ENCODE measurements around the gene ASL.

ASL gene

GRCh38 chr7:66076462-66077329 lies 1.1 kb downstream of the ASL start:
- Histone ChIP-seq H3K27ac (ENCODE audit: low read depth, low read length) (no peak overlapping the region), H4K91ac (ENCODE audit: low read depth, low read length) (no peak overlapping the region), H3K14ac (ENCODE audit: low read length) (peak overlapping the region; percentile 58), H3K4me3 (ENCODE audit: low read depth, low read length) (peak overlapping the region; percentile 91), H2BK120ac (ENCODE audit: insufficient read depth, low read length, poor library complexity) (no peak overlapping the region), H3K79me2 (ENCODE audit: control insufficient read depth, insufficient read depth, low read length, poor library complexity) (peaks cover 2% of the 10 kb centered on the region), H2BK5ac (ENCODE audit: low read depth, low read length, poor library complexity) (no peak overlapping the region), H3K23ac (ENCODE audit: low read length) (no peak overlapping the region), H2BK12ac (ENCODE audit: low read length) (no peak overlapping the region), H3K36me3 (ENCODE audit: control insufficient read depth in 1 of 2, insufficient read depth in 2 of 2, low read length in 2 of 2) (peaks cover 0 to 5% of the 10 kb centered on the region in 2 experiments), H2AK5ac (ENCODE audit: low read length) (no peak overlapping the region), H3K9ac (ENCODE audit: low read length) (peak overlapping the region; percentile 76), H4K12ac (ENCODE audit: low read depth, low read length) (no peak overlapping the region), H3K18ac (ENCODE audit: low read length) (no peak overlapping the region), H4K8ac (ENCODE audit: low read depth, low read length) (peak overlapping the region; percentile 64), H3K4me2 (ENCODE audit: low read length) (peak overlapping the region; percentile 88), H3K4me1 (ENCODE audit: control insufficient read depth in 1 of 2, insufficient read depth in 2 of 2, low read length in 2 of 2) (peaks cover 4 to 7% of the 10 kb centered on the region in 2 experiments), H3K79me1 (ENCODE audit: low read length) (peaks cover 4% of the 10 kb centered on the region), H3K9me3 (ENCODE audit: insufficient read depth, low read depth, low read length) (no peaks in the 10 kb centered on the region), H3K27me3 (ENCODE audit: insufficient read depth, low read length) (no peaks in the 10 kb centered on the region), H3K4ac (ENCODE audit: low read depth, low read length) (no peak overlapping the region), H2AFZ (ENCODE audit: insufficient read depth, low read length, poor library complexity) (no peak overlapping the region)
- no CpG with 5 or more reads among the region's 11 CpGs for WGBS (ENCODE audit: extremely low coverage, insufficient coverage, insufficient read length)
- no peak for DNase-seq

- peaks cover 4 to 7% of the 10 kb centered on the region in 2 experiments for H3K4me1 ChIP-seq (ENCODE audit: control insufficient read depth in 1 of 2, insufficient read depth in 2 of 2, low read length in 2 of 2)
- H4K91ac ChIP-seq (ENCODE audit: low read depth, low read length) = no peak overlapping the region
- H3K79me2 ChIP-seq (ENCODE audit: control insufficient read depth, insufficient read depth, low read length, poor library complexity) = peaks cover 2% of the 10 kb centered on the region
- peaks cover 4% of the 10 kb centered on the region for H3K79me1 ChIP-seq (ENCODE audit: low read length)
- no peak overlapping the region for H4K12ac ChIP-seq (ENCODE audit: low read depth, low read length)
- H3K14ac ChIP-seq (ENCODE audit: low read length) = no peak overlapping the region
- peaks cover 4 to 12% of the 10 kb centered on the region in 2 experiments for H3K36me3 ChIP-seq (ENCODE audit: control insufficient read depth in 1 of 2, insufficient read depth in 2 of 2, low read length in 2 of 2)
- no CpG with 5 or more reads among the region's 5 CpGs for WGBS (ENCODE audit: extremely low coverage, insufficient coverage, insufficient read length)
- H2BK5ac ChIP-seq (ENCODE audit: low read depth, low read length, poor library complexity) = no peak overlapping the region
- H3K23ac ChIP-seq (ENCODE audit: low read length) = no peak overlapping the region
- H3K27me3 ChIP-seq (ENCODE audit: insufficient read depth, low read length) = no peaks in the 10 kb centered on the region
- H2BK120ac ChIP-seq (ENCODE audit: insufficient read depth, low read length, poor library complexity) = no peak overlapping the region
- H2BK12ac ChIP-seq (ENCODE audit: low read length) = no peak overlapping the region
- H3K9ac ChIP-seq (ENCODE audit: low read length) = no peak overlapping the region
- H3K4me2 ChIP-seq (ENCODE audit: low read length) = no peak overlapping the region
- H2AK5ac ChIP-seq (ENCODE audit: low read length) = no peak overlapping the region
- no peak overlapping the region for H3K4me3 ChIP-seq (ENCODE audit: low read depth, low read length)
- no peak overlapping the region for H3K27ac ChIP-seq (ENCODE audit: low read depth, low read length)
- H2AFZ ChIP-seq (ENCODE audit: insufficient read depth, low read length, poor library complexity) = no peak overlapping the region
- DNase-seq = no peak
- H4K8ac ChIP-seq (ENCODE audit: low read depth, low read length) = no peak overlapping the region
- no peak overlapping the region for H3K4ac ChIP-seq (ENCODE audit: low read depth, low read length)
- H3K9me3 ChIP-seq (ENCODE audit: insufficient read depth, low read depth, low read length) = no peaks in the 10 kb centered on the region
- no peak overlapping the region for H3K18ac ChIP-seq (ENCODE audit: low read length)
Observed at GRCh38 chr7:66078067-66078466, 2.4 kb downstream of the ASL start.

- no peak overlapping the region for H3K4ac ChIP-seq (ENCODE audit: low read depth, low read length)
- no peak overlapping the region for H4K8ac ChIP-seq (ENCODE audit: low read depth, low read length)
- no CpG with 5 or more reads among the region's 6 CpGs for WGBS (ENCODE audit: extremely low coverage, insufficient coverage, insufficient read length)
- no peaks in the 10 kb centered on the region for H3K27me3 ChIP-seq (ENCODE audit: insufficient read depth, low read length)
- no peak overlapping the region for H3K14ac ChIP-seq (ENCODE audit: low read length)
- no peaks in the 10 kb centered on the region for H3K79me1 ChIP-seq (ENCODE audit: low read length)
- H3K4me2 ChIP-seq (ENCODE audit: low read length) = no peak overlapping the region
- H3K4me3 ChIP-seq (ENCODE audit: low read depth, low read length) = no peak overlapping the region
- no peak overlapping the region for H2BK5ac ChIP-seq (ENCODE audit: low read depth, low read length, poor library complexity)
- H3K36me3 ChIP-seq (ENCODE audit: control insufficient read depth in 1 of 2, insufficient read depth in 2 of 2, low read length in 2 of 2) = peaks cover 18 to 20% of the 10 kb centered on the region in 2 experiments
- no peaks in the 10 kb centered on the region for H3K79me2 ChIP-seq (ENCODE audit: control insufficient read depth, insufficient read depth, low read length, poor library complexity)
- H4K91ac ChIP-seq (ENCODE audit: low read depth, low read length) = no peak overlapping the region
- no peak overlapping the region for H2AK5ac ChIP-seq (ENCODE audit: low read length)
- H2AFZ ChIP-seq (ENCODE audit: insufficient read depth, low read length, poor library complexity) = no peak overlapping the region
- H3K27ac ChIP-seq (ENCODE audit: low read depth, low read length) = no peak overlapping the region
- no peak overlapping the region for H2BK12ac ChIP-seq (ENCODE audit: low read length)
- H3K18ac ChIP-seq (ENCODE audit: low read length) = no peak overlapping the region
- H2BK120ac ChIP-seq (ENCODE audit: insufficient read depth, low read length, poor library complexity) = no peak overlapping the region
- H3K4me1 ChIP-seq (ENCODE audit: control insufficient read depth in 1 of 2, insufficient read depth in 2 of 2, low read length in 2 of 2) = no peaks in the 10 kb centered on the region
- H3K9me3 ChIP-seq (ENCODE audit: insufficient read depth, low read depth, low read length) = no peaks in the 10 kb centered on the region
- no peak overlapping the region for H3K23ac ChIP-seq (ENCODE audit: low read length)
- DNase-seq = no peak
- peak overlapping the region; percentile 41 for H3K9ac ChIP-seq (ENCODE audit: low read length)
- no peak overlapping the region for H4K12ac ChIP-seq (ENCODE audit: low read depth, low read length)
Observed at GRCh38 chr7:66082083-66082482, 6.5 kb downstream of the ASL start.

- no peak overlapping the region for H3K18ac ChIP-seq (ENCODE audit: low read length)
- no peak overlapping the region for H2BK12ac ChIP-seq (ENCODE audit: low read length)
- no peak overlapping the region for H3K4ac ChIP-seq (ENCODE audit: low read depth, low read length)
- no CpG with 5 or more reads among the region's 16 CpGs for WGBS (ENCODE audit: extremely low coverage, insufficient coverage, insufficient read length)
- no peak overlapping the region for H3K14ac ChIP-seq (ENCODE audit: low read length)
- H3K27ac ChIP-seq (ENCODE audit: low read depth, low read length) = no peak overlapping the region
- no peak overlapping the region for H2BK5ac ChIP-seq (ENCODE audit: low read depth, low read length, poor library complexity)
- H3K79me2 ChIP-seq (ENCODE audit: control insufficient read depth, insufficient read depth, low read length, poor library complexity) = no peaks in the 10 kb centered on the region
- no peak overlapping the region for H2BK120ac ChIP-seq (ENCODE audit: insufficient read depth, low read length, poor library complexity)
- no peak overlapping the region for H3K4me2 ChIP-seq (ENCODE audit: low read length)
- peaks cover 20 to 24% of the 10 kb centered on the region in 2 experiments for H3K36me3 ChIP-seq (ENCODE audit: control insufficient read depth in 1 of 2, insufficient read depth in 2 of 2, low read length in 2 of 2)
- H3K9ac ChIP-seq (ENCODE audit: low read length) = no peak overlapping the region
- H3K79me1 ChIP-seq (ENCODE audit: low read length) = no peaks in the 10 kb centered on the region
- no peaks in the 10 kb centered on the region for H3K4me1 ChIP-seq (ENCODE audit: control insufficient read depth in 1 of 2, insufficient read depth in 2 of 2, low read length in 2 of 2)
- H4K12ac ChIP-seq (ENCODE audit: low read depth, low read length) = no peak overlapping the region
- no peaks in the 10 kb centered on the region for H3K27me3 ChIP-seq (ENCODE audit: insufficient read depth, low read length)
- H3K23ac ChIP-seq (ENCODE audit: low read length) = no peak overlapping the region
- no peak overlapping the region for H4K8ac ChIP-seq (ENCODE audit: low read depth, low read length)
- H3K4me3 ChIP-seq (ENCODE audit: low read depth, low read length) = no peak overlapping the region
- H2AFZ ChIP-seq (ENCODE audit: insufficient read depth, low read length, poor library complexity) = no peak overlapping the region
- no peak overlapping the region for H2AK5ac ChIP-seq (ENCODE audit: low read length)
- H4K91ac ChIP-seq (ENCODE audit: low read depth, low read length) = no peak overlapping the region
- H3K9me3 ChIP-seq (ENCODE audit: insufficient read depth, low read depth, low read length) = peaks cover 1% of the 10 kb centered on the region
- no peak for DNase-seq
Observed at GRCh38 chr7:66082886-66083415, 7.3 kb downstream of the ASL start.
